Astrocyte (in vitro differentiated cells and primary cell): ENCODE results near the gene PPP1R14D.

Experiments used
- EZH2 ChIP-seq: IDR thresholded peaks from 2 replicates; pipeline ENCODE4 v1.6.1; 2012; ENCODE audit warnings: mild to moderate bottlenecking, low read length, inconsistent platforms; ENCODE audit not compliant: insufficient read depth
- TF ChIP-seq, protein P1 (sequence below): IDR thresholded peaks from 2 replicates; pipeline ENCODE4 v1.5.1; 2011; ENCODE audit warnings: low read depth, mild to moderate bottlenecking, inconsistent platforms, low read length, moderate library complexity; ENCODE audit not compliant: insufficient read depth

DNA sequence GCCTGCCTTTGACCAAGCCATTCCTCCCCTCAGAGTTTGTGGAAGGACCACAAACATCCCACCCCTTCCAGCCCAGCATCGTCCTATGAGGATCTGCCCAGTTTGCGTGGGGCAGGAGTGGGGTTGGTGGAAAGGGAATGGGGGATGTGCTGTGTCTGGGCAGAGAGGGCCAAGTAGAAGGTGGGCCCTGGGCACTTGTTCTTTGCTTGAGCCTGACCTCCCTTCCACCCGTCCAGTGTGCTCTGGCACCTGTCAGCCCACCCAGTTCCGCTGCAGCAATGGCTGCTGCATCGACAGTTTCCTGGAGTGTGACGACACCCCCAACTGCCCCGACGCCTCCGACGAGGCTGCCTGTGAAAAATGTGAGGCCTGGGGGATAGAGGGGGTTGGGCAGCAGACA, 25.7 kb upstream of the PPP1R14D start:
- TF ChIP-seq, protein P1, sequence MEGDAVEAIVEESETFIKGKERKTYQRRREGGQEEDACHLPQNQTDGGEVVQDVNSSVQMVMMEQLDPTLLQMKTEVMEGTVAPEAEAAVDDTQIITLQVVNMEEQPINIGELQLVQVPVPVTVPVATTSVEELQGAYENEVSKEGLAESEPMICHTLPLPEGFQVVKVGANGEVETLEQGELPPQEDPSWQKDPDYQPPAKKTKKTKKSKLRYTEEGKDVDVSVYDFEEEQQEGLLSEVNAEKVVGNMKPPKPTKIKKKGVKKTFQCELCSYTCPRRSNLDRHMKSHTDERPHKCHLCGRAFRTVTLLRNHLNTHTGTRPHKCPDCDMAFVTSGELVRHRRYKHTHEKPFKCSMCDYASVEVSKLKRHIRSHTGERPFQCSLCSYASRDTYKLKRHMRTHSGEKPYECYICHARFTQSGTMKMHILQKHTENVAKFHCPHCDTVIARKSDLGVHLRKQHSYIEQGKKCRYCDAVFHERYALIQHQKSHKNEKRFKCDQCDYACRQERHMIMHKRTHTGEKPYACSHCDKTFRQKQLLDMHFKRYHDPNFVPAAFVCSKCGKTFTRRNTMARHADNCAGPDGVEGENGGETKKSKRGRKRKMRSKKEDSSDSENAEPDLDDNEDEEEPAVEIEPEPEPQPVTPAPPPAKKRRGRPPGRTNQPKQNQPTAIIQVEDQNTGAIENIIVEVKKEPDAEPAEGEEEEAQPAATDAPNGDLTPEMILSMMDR: no peak
- no peak for TF ChIP-seq EZH2
